GM12878 (cell line): Measurements from ENCODE around the gene BEAN1. TPM values are rescaled to one million over a fixed set of nuclear protein-coding genes. Genes with fewer than 3 reads are reported as not detected.

ENCODE experiments used
- ATF7 ChIP-seq: fragments of 450-650 bp; IDR thresholded peaks from 2 replicates; pipeline ENCODE4 v1.6.1; 2016; ENCODE audit warnings: low read depth, mild to moderate bottlenecking
- BCL11A ChIP-seq: IDR thresholded peaks from 2 replicates; pipeline ENCODE4 v1.6.1; 2011; ENCODE audit warnings: low read depth, low read length
- CUX1 ChIP-seq: IDR thresholded peaks from 2 replicates; pipeline ENCODE4 v1.6.1; 2012; ENCODE audit warnings: improper control_type of control experiment, low read depth, low read length; ENCODE audit not compliant: insufficient replicate concordance
- DPF2 ChIP-seq: fragments of 450-650 bp; IDR thresholded peaks from 2 replicates; pipeline ENCODE4 v1.6.1; 2017; ENCODE audit warnings: mild to moderate bottlenecking
- HCFC1 ChIP-seq: fragments of 150-350 bp; IDR thresholded peaks from 2 replicates; pipeline ENCODE4 v1.6.1; 2014; ENCODE audit warnings: low read length
- MAX ChIP-seq: IDR thresholded peaks from 2 replicates; pipeline ENCODE4 v1.6.1; 2012; ENCODE audit warnings: low read depth, low read length, improper control_type of control experiment
- MTA3 ChIP-seq: IDR thresholded peaks from 2 replicates; pipeline ENCODE4 v1.6.1; 2012; ENCODE audit warnings: low read length, inconsistent platforms, borderline replicate concordance
- polyA plus RNA-seq, 11 experiments: library from polyadenylated mRNA; depleted of rRNA in 4 of 11; unstranded in 6 of 11; stranded (reverse) in 5 of 11; fragments of >200 nt; fragmentation: Nextera tagmentation in 4 of 11; fragmentation: Illumina TruSeq in 1 of 11; extraction: Ambion mirVana in 4 of 11; extraction: Trizol in 1 of 11; gene quantifications; 1 replicate in 1 of 11; 2 replicates in 10 of 11; pipeline versions ENCODE4 v1.2.1 to v1.2.3, GENCODE V29; 2011 to 2016; ENCODE audit warnings: inconsistent platforms in 2 of 11, missing spikeins in 2 of 11, low read depth in 1 of 11
- total RNA-seq, 4 experiments: library from RNA; depleted of rRNA in 3 of 4; stranded (reverse); fragments of >200 nt in 3 of 4; fragmentation: Illumina TruSeq in 1 of 4; extraction: Trizol in 1 of 4; gene quantifications; 2 replicates each; pipeline versions ENCODE4 v1.2.1 to v1.2.3, GENCODE V29; 2013 to 2021
- TF ChIP-seq, protein P1 (sequence below): fragments of 450-650 bp; IDR thresholded peaks from 2 replicates; pipeline ENCODE4 v1.6.1; 2016; ENCODE audit warnings: mild to moderate bottlenecking

The BEAN1 gene
- total and polyA plus RNA-seq, 10 of the 15 experiments (the other 5 are each of a cell fraction or from before 2014, with no cell fraction given) = not detected

- TF ChIP-seq ATF7 (no peak), CUX1 (no peak), DPF2 (no peak), BCL11A (no peak), MAX (no peak), HCFC1 (no peak), MTA3 (no peak)
- TF ChIP-seq, protein P1, sequence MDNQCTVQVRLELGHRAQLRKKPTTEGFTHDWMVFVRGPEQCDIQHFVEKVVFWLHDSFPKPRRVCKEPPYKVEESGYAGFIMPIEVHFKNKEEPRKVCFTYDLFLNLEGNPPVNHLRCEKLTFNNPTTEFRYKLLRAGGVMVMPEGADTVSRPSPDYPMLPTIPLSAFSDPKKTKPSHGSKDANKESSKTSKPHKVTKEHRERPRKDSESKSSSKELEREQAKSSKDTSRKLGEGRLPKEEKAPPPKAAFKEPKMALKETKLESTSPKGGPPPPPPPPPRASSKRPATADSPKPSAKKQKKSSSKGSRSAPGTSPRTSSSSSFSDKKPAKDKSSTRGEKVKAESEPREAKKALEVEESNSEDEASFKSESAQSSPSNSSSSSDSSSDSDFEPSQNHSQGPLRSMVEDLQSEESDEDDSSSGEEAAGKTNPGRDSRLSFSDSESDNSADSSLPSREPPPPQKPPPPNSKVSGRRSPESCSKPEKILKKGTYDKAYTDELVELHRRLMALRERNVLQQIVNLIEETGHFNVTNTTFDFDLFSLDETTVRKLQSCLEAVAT = no peak
Measured at GRCh38 chr16:66423177-66423576, 3.9 kb upstream of the BEAN1 start (continued).
